ENCODE data around the gene CITED2. TPM values are rescaled to one million over a fixed set of nuclear protein-coding genes. Genes with fewer than 3 reads are reported as not detected.

CITED2 gene
- polyA plus RNA-seq, 1 donor (not counting 4 experiments of a cell fraction or from before 2014, with no cell fraction given) = 25.0 TPM

- Histone ChIP-seq H3K9me3 (ENCODE audit: control insufficient read depth, low read depth, low read length) (no peaks in the 10 kb centered on the region), H3K27me3 (ENCODE audit: control insufficient read depth, extremely low read depth, insufficient read depth, low read length) (no peaks in the 10 kb centered on the region), H3K79me2 (ENCODE audit: control insufficient read depth, insufficient read depth, low read length) (no peaks in the 10 kb centered on the region), H3K36me3 (ENCODE audit: control insufficient read depth in 2 of 2, extremely low read depth in 1 of 2, insufficient read depth in 2 of 2, low read length in 2 of 2) (no peaks in the 10 kb centered on the region), H3K27ac (ENCODE audit: control insufficient read depth, insufficient read depth, low read length) (no peak overlapping the region), H3K4me1 (ENCODE audit: control insufficient read depth, extremely low read depth, insufficient read depth, low read length) (no peaks in the 10 kb centered on the region), H3K9me1 (ENCODE audit: control insufficient read depth, extremely low read depth, insufficient read depth, low read length) (no peaks in the 10 kb centered on the region), H2AFZ (ENCODE audit: control insufficient read depth, low read length) (no peak overlapping the region), H4K20me1 (ENCODE audit: control insufficient read depth, extremely low read depth, insufficient read depth, low read length) (no peaks in the 10 kb centered on the region), H3K4me2 (ENCODE audit: control insufficient read depth, extremely low read depth, insufficient read depth, low read depth, low read length) (no peak overlapping the region), H3K9ac (ENCODE audit: control insufficient read depth, extremely low read depth, insufficient read depth, low read length) (no peak overlapping the region), H3K4me3 (ENCODE audit: control insufficient read depth in 2 of 3, extremely low read depth in 1 of 3, insufficient read depth in 2 of 3, low read depth in 1 of 3, low read length in 3 of 3) (no peak overlapping the region)
- dilution Hi-C loops (cut with MboI; ENCODE audit: extremely low pct_ligation_motif_present, low sequenced_read_pairs) = no loop called here
- TF ChIP-seq CTCF (optimal IDR thresholded peaks at IDR 0.05 in 1 of 3, IDR thresholded peaks at IDR 0.05 in 1 of 3, conservative IDR thresholded peaks at IDR 0.05 in 1 of 3; ENCODE audit: extremely low read depth in 1 of 3, insufficient read depth in 2 of 3, low read length in 3 of 3) = no peak
- no peak for TF ChIP-seq EZH2 (IDR thresholded peaks at IDR 0.05; ENCODE audit: low read length)
- DNase-seq (ENCODE audit: low read depth, low spot score) (no peak), FAIRE-seq (no peak)
Observed at GRCh38 chr6:139361211-139361610, 13.2 kb downstream of the CITED2 start.

GRCh38 chr6:139356924-139357323, 17.5 kb downstream of the CITED2 start:
- Histone ChIP-seq H3K9me1 (ENCODE audit: control insufficient read depth, extremely low read depth, insufficient read depth, low read length) (no peaks in the 10 kb centered on the region), H4K20me1 (ENCODE audit: control insufficient read depth, extremely low read depth, insufficient read depth, low read length) (no peaks in the 10 kb centered on the region), H3K4me3 (ENCODE audit: control insufficient read depth in 2 of 3, extremely low read depth in 1 of 3, insufficient read depth in 2 of 3, low read depth in 1 of 3, low read length in 3 of 3) (no peak overlapping the region), H2AFZ (ENCODE audit: control insufficient read depth, low read length) (no peak overlapping the region), H3K27me3 (ENCODE audit: control insufficient read depth, extremely low read depth, insufficient read depth, low read length) (no peaks in the 10 kb centered on the region), H3K9me3 (ENCODE audit: control insufficient read depth, low read depth, low read length) (no peaks in the 10 kb centered on the region), H3K79me2 (ENCODE audit: control insufficient read depth, insufficient read depth, low read length) (no peaks in the 10 kb centered on the region), H3K4me1 (ENCODE audit: control insufficient read depth, extremely low read depth, insufficient read depth, low read length) (no peaks in the 10 kb centered on the region), H3K9ac (ENCODE audit: control insufficient read depth, extremely low read depth, insufficient read depth, low read length) (no peak overlapping the region), H3K27ac (ENCODE audit: control insufficient read depth, insufficient read depth, low read length) (no peak overlapping the region), H3K36me3 (ENCODE audit: control insufficient read depth in 2 of 2, extremely low read depth in 1 of 2, insufficient read depth in 2 of 2, low read length in 2 of 2) (no peaks in the 10 kb centered on the region), H3K4me2 (ENCODE audit: control insufficient read depth, extremely low read depth, insufficient read depth, low read depth, low read length) (no peak overlapping the region)
- no peak for TF ChIP-seq EZH2 (IDR thresholded peaks at IDR 0.05; ENCODE audit: low read length)
- no peak for TF ChIP-seq CTCF (optimal IDR thresholded peaks at IDR 0.05 in 1 of 3, IDR thresholded peaks at IDR 0.05 in 1 of 3, conservative IDR thresholded peaks at IDR 0.05 in 1 of 3; ENCODE audit: extremely low read depth in 1 of 3, insufficient read depth in 2 of 3, low read length in 3 of 3)
- FAIRE-seq (no peak), DNase-seq (ENCODE audit: low read depth, low spot score) (no peak)
- dilution Hi-C loops (cut with MboI; ENCODE audit: extremely low pct_ligation_motif_present, low sequenced_read_pairs) = no loop called here
